HUDEP-2 (cell line): ENCODE measurements around the gene CAMP.
"Not testable (repeated sequence)": the region's sequence is repeated elsewhere in the genome, so short reads cannot be mapped to it uniquely, and the experiment has no call there.

ENCODE experiments used
- DNase-seq, 76 experiments: peaks; one replicate each; lab custom pipeline; 2025; ENCODE audit not compliant: unreplicated experiment in 76 of 76; lab: John Stamatoyannopoulos, UW

The CAMP gene

DNA sequence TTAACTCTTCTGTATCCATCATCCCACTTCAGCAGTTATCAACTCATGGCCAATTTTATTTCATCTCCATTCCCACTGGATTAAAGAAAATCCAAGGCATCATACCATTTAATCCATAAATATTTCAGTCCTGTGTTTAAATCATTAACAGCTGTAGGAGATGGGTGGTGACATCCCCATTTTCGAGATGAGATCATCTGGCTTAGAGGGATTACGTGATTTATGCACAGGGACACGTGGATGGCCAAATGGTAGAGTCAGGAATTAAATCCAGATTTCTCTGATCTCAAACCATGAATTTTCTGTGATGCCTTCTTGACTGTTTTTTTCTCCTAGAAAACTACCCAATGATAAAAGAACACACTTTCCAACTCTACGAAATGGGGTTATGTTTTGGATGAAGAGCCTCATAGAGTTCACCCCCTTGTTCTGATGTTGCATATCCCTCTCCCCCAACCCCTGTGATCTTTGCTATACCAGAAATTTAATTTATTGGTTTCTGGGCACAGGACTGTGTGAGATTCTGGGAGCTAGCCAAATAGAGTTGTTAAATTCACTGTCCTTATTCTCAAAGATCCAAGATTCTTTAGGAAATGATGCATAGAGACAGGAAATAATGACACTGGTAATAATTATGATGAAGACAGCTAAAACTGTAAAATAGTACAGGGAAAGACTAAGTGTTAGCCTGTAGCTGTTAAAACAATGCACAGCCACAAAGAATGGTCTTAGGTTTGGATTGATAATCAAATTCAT, 25.0 kb downstream of the CAMP start:
- no peak for DNase-seq

DNA sequence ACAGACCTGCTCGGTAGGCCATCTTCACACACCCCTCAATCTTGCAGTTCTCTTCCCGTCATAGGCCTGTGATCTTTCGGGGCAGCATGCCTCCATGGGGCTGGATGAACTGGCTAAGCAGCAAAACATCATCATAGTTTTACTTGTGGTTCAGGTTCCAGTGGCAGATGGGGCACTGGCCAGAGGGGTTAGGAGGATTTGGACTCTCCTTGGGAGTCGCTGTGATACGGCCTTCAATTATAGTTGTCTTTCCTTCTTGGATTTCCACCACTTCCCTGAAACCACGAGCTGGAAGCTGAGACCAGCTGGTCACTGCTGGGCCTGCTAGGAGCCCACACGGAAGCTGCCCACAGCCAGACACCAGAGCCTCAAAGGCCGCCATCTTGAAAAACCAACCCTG, 33.3 kb downstream of the CAMP start:
- DNase-seq = no peak

DNA sequence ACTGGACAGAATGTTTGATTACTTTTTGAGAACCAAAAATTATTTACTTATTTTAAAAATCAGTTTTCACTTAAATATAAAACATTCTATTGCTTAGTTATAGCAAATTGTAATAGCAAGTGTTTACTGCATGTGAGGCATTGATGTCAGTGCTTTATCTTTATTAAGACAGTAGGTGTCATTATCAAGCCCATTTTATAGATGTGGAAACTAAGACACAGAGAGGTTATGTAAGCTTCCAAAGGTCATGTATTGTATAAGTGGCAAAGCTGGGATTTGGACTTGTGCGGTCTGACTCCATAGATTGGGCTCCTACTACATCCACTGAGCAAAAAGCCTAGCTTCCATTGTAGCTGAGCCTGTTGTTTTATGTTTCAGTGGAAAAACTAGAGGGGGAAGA, 35.2 kb downstream of the CAMP start:
- DNase-seq = no peak

- DNase-seq = no peak
Observed at GRCh38 chr3:48267782-48268181, 44.5 kb downstream of the CAMP start.

- DNase-seq = no peak
Observed at GRCh38 chr3:48268381-48268935, 45.2 kb downstream of the CAMP start.

GRCh38 chr3:48268936-48269561, 45.8 kb downstream of the CAMP start:
- no peak for DNase-seq

DNA sequence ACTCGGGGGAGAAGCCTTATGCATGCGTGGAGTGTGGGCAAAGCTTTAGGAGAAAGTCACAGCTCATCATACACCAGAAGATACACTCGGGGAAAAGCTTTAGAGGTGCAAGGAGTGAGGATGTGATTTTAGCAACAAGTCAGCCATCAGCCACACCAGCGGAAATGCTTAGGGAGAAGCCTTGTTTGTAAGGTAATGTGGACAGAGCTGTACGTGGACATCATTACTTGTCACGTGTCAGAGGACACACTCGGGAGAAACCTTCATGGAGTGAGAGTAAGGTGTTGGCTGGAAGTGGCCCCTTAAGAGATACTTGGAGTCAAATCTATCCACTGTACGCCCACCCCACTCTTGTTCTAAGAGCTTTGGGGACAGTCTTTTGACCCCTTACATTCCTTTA, 46.3 kb downstream of the CAMP start:
- DNase-seq = no peak

- no peak for DNase-seq
Observed at GRCh38 chr3:48270306-48270705, 47.0 kb downstream of the CAMP start.

DNA sequence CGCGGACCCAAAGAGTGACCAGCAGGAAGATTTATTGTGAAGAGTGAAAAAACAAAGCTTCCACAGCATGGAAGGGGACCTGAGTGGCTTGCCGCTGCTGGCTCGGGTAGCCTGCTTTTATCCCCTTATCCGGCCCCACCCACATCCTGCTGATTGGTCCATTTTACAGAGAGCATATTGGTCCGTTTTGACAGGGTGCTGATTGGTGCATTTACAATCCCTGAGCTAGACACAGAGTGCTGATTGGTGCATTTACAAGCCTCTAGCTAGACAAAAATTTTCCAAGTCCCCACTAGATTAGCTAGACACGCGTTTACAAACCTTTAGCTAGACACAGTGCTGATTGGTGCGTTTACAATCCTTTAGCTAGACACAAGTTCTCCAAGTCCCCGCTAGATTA, 47.9 kb downstream of the CAMP start:
- DNase-seq = not testable (repeated sequence)

DNA sequence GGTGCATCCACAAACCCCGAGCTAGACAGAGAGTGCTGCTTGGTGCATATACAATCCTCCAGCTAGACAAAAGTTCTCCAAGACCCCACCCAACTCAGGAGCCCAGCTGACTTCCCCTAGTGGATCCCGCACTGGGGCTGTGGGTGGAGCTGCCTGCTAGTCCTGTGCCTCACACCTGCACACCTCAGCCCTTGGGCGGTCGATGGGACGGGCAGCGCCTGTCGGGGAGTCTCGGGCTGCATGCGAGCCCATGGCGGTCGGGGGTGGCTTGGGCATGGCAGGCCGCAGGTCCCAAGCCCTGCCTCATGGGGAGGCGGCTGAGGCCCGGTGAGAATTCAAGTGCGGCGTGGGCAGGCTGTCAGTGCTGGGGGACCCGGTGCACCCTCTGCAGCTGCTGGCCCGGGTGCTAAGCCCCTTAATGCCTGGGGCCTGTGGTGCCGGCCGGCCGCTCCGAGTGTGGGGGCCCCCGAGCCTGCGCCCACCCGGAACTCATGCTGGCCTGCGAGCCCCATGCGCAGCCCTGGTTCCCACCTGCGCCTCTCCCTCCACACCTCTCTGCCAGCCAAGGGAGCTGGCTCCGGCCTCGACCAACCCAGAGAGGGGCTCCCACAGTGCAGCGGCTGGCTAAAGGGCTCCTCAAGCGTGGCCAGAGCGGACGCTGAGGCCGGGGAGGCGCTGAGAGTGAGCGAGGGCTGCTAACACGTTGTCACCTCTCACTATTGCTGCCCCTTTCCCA, 48.6 kb downstream of the CAMP start:
- no peak for DNase-seq

DNA sequence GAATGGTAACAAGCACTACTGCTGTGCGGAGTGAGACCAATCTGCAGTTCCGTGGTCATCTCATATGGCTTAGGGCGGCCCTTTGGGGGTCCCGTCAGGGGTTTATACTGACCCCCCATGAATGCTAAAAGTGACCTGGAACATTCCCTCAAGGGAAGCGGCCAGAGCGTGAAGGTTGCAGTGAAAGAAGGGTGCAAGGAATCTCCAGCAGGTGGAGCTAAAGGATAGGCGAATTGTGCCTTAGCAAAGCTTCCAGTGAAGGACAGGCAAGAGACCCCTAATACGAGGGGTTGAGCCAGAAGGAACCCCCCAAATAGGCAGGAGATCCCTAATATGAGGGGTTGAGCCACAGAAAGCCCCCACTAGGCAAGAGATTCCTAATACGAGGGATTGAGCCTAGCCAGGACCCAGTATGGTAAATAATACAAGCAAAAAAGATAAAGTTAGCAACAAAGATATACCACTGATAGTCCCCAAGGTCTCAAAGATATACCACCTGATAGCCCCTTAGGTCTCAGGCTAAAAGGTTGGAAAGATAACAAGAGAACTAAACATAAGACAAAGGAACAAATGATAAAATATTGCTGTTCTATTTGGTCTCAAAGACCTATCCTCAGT, 50.4 kb downstream of the CAMP start:
- peak in 58 of 76 experiments; percentile 3 to 69 (median 32) for DNase-seq

DNA sequence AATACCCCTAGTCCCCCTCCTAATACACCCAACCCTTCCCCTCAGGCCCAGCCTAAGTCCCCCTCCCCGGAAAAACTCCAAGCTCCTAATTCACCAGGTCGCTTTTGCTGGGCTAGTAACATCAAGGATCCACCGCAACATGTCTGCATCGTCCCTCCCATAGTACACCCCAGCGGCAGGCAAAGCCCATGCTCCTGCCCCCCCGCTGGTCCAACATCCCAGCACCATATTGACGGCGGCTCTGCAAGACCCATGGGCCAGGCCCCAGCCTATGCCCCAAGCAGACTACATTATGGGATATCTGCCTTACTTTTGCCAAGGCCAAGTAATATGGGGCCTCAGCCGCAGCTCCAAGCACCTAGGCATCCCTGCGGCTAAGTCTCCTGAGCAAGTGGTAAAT, 51.2 kb downstream of the CAMP start:
- no peak for DNase-seq
